HG02798 (cell line): ENCODE results near the gene KIR2DL4.
"Not testable (repeated sequence)": the region's sequence is repeated elsewhere in the genome, so short reads cannot be mapped to it uniquely, and the experiment has no call there.

ENCODE experiments used
- ATAC-seq: cut with Tn5 transposase; IDR thresholded peaks from one replicate; pipeline ENCODE4 v1.9.1; 2021; ENCODE audit warnings: mild to moderate bottlenecking; ENCODE audit not compliant: unreplicated experiment, poor library complexity

The KIR2DL4 gene

GRCh38 chr19:54804101-54804500 is 691 bp downstream of the KIR2DL4 start:
- no peak for ATAC-seq

- ATAC-seq = no peak
Observed at GRCh38 chr19:54804571-54804970, 1.2 kb downstream of the KIR2DL4 start.

- ATAC-seq = no peak
Observed at GRCh38 chr19:54805665-54806515, 2.5 kb downstream of the KIR2DL4 start.

DNA sequence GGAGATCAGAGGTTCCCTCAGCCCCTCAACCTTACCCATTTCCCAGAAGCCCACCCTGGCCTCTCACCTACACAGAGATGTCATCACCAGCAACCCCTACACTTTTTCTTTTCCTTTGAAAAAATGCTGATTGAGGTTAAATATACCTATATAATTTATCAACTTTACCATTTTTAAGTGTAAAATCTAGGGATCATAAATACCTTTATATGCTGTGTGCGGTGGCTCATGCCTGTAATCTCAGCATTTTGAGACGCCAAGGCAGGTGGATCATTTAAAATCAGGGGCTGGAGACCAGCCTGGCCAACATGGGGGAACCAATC is 3.1 kb downstream of the KIR2DL4 start:
- ATAC-seq = no peak

DNA sequence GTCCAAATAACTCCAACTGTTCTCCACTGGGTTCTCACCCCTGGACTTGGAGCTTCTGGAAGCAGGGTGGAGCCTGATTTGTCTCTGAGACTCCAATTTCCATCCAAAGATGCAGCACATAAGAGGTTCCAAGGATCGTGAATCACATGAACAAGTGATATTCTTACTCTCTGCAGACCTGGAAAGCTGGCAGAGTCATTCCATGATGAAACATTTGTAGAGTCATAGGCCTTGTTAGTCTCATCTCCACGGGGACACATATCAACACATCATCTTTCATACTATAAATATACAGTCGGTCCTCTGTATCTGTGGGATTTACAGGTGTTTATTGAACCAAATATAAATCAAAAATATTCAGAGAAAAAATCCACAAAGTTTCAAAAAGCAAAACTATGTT is 11.2 kb downstream of the KIR2DL4 start:
- ATAC-seq = not testable (repeated sequence)

DNA sequence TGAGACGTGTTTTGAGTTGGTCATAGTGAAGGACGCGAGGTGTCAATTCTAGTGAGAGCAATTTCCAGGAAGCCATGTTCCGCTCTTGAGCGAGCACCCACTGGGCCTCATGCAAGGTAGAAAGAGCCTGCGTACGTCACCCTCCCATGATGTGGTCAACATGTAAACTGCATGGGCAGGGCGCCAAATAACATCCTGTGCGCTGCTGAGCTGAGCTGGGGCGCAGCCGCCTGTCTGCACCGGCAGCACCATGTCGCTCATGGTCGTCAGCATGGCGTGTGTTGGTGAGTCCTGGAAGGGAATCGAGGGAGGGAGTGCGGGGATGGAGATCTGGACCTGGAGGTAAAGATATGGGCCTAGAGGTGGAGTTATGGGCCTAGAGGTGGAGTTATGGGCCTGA is 12.8 kb downstream of the KIR2DL4 start, which contains the start of gene KIR3DL1:
Gene KIR3DL1, plus strand, starts transcription at position 218 of the 400 bp plus-strand sequence.
- ATAC-seq = not testable (repeated sequence)

GRCh38 chr19:54817670-54818536 is 14.5 kb downstream of the KIR2DL4 start:
- ATAC-seq = no peak

DNA sequence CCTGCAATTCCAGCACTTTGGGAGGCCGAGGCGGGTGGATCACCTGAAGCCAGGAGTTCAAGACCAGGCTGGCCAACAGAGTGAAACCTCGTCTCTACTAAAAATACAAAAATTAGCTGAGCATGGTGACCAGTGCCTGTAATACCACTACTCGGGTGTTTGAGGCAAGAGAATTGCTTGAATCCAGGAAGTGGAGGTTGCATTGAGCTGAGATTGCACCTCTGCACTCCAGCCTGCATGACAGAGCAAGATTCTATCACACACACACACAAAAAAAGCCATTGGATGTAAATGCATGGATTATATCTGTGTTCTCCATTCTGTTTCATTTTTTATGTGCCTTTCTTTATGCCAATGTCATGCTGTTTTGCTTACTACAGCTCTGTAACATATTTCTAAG is 21.0 kb downstream of the KIR2DL4 start:
- ATAC-seq = not testable (repeated sequence)

GRCh38 chr19:54825326-54825725 is 21.9 kb downstream of the KIR2DL4 start:
- not testable (repeated sequence) for ATAC-seq

GRCh38 chr19:54828064-54828463 is 24.7 kb downstream of the KIR2DL4 start:
- not testable (repeated sequence) for ATAC-seq

DNA sequence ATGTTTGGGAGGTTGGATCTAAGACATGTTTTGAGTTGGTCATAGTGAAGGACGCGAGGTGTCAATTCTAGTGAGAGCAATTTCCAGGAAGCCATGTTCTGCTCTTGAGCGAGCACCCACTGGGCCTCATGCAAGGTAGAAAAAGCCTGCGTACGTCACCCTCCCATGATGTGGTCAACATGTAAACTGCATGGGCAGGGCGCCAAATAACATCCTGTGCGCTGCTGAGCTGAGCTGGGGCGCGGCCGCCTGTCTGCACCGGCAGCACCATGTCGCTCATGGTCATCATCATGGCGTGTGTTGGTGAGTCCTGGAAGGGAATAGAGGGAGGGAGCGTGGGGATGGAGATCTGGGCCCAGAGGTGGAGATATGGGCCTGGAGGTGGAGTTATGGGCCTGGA is 29.1 kb downstream of the KIR2DL4 start, which contains the start of gene KIR2DS4:
Gene KIR2DS4, plus strand, starts transcription at position 181 of the 400 bp plus-strand sequence.
- ATAC-seq = not testable (repeated sequence)

DNA sequence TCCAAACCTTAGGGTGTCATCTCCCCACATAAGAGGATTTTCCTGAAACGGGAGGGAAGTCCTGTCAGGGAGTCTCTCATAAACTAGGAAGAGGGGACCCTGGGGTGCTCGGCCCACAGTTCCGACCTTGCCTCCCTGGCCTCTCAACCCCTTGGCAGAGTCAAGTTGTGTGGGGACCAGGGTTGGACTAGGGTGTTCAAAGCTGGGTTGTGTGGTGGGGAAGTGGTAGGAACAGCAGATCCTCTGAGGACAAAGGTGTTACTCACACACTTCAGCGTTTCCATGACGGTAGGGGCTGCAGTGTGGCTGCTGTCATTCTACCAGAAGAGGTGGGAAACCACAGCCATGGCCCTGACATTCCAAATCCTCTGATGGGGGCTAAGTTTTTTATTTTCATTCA is 31.7 kb downstream of the KIR2DL4 start:
- ATAC-seq = not testable (repeated sequence)

- not testable (repeated sequence) for ATAC-seq
Observed at GRCh38 chr19:54837522-54837921, 34.1 kb downstream of the KIR2DL4 start.

DNA sequence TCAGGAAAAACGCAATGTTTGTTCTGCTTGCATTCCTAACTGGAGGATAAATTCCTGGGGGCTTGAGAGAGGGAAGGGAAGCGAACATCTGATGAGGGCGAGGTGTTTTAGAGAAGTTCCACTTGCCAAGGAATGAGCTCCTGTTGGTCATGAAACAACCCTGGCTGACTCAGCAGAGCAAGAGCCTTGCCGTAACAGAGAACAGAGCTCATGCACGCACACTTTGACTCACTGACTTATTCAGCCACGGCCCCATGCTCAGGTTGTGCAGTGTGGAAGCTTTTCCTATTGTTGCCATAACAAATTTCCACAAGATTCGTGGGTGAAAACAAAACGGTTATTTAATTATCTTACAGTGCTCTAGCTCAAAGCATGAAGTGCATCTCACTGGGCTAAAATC is 39.8 kb downstream of the KIR2DL4 start:
- ATAC-seq = not testable (repeated sequence)

DNA sequence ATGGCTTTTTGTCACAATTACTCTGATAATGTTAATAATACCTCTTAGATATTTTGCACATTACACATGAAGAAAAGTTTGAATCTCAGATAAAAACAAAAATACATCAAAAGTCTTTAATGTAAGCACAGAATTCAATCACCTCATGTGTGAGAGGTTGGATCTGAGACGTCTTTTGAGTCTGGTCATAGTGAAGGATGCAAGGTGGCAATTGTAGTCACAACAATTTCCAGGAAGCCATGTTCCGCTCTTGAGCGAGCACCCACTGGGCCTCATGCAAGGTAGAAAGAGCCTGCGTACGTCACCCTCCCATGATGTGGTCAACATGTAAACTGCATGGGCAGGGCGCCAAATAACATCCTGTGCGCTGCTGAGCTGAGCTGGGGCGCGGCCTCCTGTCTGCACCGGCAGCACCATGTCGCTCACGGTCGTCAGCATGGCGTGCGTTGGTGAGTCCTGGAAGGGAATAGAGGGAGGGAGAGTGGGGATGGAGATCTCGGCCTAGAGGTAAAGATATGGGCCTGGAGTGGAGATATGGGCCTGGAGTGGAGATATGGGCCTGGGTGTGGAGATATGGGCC is 46.7 kb downstream of the KIR2DL4 start, which contains the start of gene KIR3DL2:
Gene KIR3DL2, plus strand, starts transcription at position 383 of the 580 bp plus-strand sequence. Its CDS starts 33 bp downstream, at position 416.
- not testable (repeated sequence) for ATAC-seq

- ATAC-seq = no peak
Observed at GRCh38 chr19:54850930-54851329, 47.5 kb downstream of the KIR2DL4 start.

- no peak for ATAC-seq
Observed at GRCh38 chr19:54851353-54851752, 47.9 kb downstream of the KIR2DL4 start.

DNA sequence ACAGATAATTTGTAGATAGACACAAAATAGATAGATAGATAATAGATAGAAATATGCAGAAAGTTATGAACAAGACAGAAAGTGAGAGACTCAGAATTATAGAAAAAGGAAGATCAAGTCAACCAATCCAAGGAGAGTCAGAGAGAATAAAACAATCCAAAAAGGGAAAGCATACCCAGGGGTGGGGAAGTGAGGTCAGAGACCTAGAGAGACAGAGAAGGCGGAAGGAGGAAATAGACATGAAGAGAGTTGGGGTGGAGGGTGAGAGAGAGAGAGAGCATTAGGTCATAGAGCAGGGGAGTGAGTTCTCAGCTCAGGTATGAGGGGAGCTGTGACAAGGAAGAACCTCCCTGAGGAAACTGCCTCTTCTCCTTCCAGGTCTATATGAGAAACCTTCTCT is 51.8 kb downstream of the KIR2DL4 start:
- not testable (repeated sequence) for ATAC-seq

DNA sequence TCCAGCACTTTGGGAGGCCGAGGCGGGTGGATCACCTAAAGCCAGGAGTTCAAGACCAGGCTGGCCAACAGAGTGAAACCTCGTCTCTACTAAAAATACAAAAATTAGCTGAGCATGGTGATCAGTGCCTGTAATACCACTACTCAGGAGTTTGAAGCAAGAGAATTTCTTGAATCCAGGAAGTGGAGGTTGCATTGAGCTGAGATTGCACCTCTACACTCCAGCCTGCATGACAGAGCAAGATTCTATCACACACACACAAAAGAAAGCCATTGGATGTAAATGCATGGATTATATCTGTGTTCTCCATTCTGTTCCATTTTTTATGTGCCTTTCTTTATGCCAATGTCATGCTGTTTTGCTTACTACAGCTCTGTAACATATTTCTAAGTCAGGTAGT is 55.1 kb downstream of the KIR2DL4 start:
- ATAC-seq = not testable (repeated sequence)

DNA sequence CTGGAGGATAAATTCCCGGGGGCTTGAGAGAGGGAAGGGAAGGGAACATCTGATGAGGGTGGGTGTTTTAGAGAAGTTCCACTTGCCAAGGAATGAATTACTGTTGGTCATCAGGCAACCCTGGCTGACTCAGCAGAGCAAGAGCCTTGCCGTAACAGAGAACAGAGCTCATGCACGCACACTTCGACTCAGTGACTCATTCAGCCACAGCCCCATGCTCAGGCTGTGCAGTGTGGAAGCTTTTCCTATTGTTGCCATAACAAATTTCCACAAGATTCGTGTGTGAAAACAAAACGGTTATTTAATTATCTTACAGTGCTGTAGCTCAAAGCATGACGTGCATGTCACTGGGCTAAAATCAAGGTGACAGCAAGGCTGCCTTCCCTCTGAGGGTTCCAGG is 56.0 kb downstream of the KIR2DL4 start:
- ATAC-seq = not testable (repeated sequence)
